Measurements from ENCODE around the gene OR7G2. TPM values are rescaled to one million over a fixed set of nuclear protein-coding genes. Genes with fewer than 3 reads are reported as not detected.

Gene OR7G2
- total RNA-seq, 1 experiment from 2014 or later = not detected

DNA sequence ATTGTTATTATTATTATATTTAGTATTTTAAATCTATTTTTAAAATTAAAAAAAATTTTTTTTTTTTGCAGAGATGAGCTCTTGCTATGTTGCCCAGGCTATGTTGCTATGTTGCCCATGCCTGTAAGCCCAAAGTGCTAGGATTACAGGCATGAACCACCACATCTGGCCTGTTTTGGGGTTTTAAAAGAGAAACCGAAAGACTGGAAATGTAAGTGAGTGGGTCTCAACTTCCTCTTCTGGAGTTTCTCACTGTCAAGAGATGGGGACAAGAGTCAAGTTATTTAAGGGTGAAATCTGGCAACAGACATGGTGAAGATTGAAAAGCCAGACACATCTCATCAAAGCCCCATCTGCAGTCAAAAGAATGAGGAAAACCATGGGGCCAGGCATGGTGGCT is 23.7 kb upstream of the OR7G2 start:
- Mint-ChIP-seq H3K4me3 (no peak overlapping the region), H3K27me3 (ENCODE audit: low read depth) (peaks cover 10% of the 10 kb centered on the region), H3K27ac (no peak overlapping the region), H3K4me1 (no peaks in the 10 kb centered on the region), H3K36me3 (ENCODE audit: insufficient read depth in 1 of 3, low read depth in 3 of 3) (peaks cover 0 to 2% (median 0%) of the 10 kb centered on the region in 3 experiments; a peak in 3 of 7 replicates), H3K9me3 (peaks cover 54 to 62% of the 10 kb centered on the region in 2 experiments)
- no peaks in the 10 kb centered on the region for H3K79me1 ChIP-seq (ENCODE audit: insufficient read depth, low read depth, low read length, poor library complexity, severe bottlenecking)
- H2BK20ac ChIP-seq (ENCODE audit: low read depth, low read length, poor library complexity, severe bottlenecking) = no peak overlapping the region
- H3K18ac ChIP-seq (ENCODE audit: insufficient read length, low read depth, low read length) = no peak overlapping the region
- H3K4me2 ChIP-seq (ENCODE audit: insufficient read depth, insufficient read length, low read length) = no peak overlapping the region
- no peak overlapping the region for H3K4ac ChIP-seq (ENCODE audit: low read depth, low read length)
- H3K56ac ChIP-seq (ENCODE audit: insufficient read length, low read depth, low read length) = no peak overlapping the region
- no CpG with 5 or more reads among the region's 1 CpG for WGBS (ENCODE audit: extremely low coverage, insufficient read length, low lambda C conversion rate)
- no peaks in the 10 kb centered on the region for H3K79me2 ChIP-seq (ENCODE audit: insufficient read depth, low read length)
- no peak overlapping the region for H3K23ac ChIP-seq (ENCODE audit: insufficient read length, low read depth, low read length)
- no peak overlapping the region for H3K14ac ChIP-seq (ENCODE audit: insufficient read depth, low read length)
- DNase-seq = no peak
- no peak overlapping the region for H2BK12ac ChIP-seq (ENCODE audit: insufficient read length, low read depth, low read length)
- H3K9ac ChIP-seq (ENCODE audit: extremely low read depth, insufficient read length, low read length) = no peak overlapping the region
- no peak overlapping the region for H4K8ac ChIP-seq (replicated peaks; ENCODE audit: insufficient read length, low read depth, low read length)
- H3K23me2 ChIP-seq (ENCODE audit: insufficient read length, low read depth, low read length, poor library complexity, severe bottlenecking) = no peaks in the 10 kb centered on the region
- no peak overlapping the region for H2AK5ac ChIP-seq (ENCODE audit: insufficient read length, low read length)
- H3K4me1 ChIP-seq (ENCODE audit: insufficient read depth, low read length) = no peaks in the 10 kb centered on the region
- no peaks in the 10 kb centered on the region for H3K27me3 ChIP-seq (ENCODE audit: insufficient read depth, low read length)
- no peak overlapping the region for H3K27ac ChIP-seq (ENCODE audit: insufficient read length, low read depth, low read length)
- H2BK15ac ChIP-seq (ENCODE audit: low read depth, low read length) = no peak overlapping the region
- no peaks in the 10 kb centered on the region for H3K9me3 ChIP-seq (ENCODE audit: control insufficient read depth, low read depth, low read length)
- TF ChIP-seq, protein P1, sequence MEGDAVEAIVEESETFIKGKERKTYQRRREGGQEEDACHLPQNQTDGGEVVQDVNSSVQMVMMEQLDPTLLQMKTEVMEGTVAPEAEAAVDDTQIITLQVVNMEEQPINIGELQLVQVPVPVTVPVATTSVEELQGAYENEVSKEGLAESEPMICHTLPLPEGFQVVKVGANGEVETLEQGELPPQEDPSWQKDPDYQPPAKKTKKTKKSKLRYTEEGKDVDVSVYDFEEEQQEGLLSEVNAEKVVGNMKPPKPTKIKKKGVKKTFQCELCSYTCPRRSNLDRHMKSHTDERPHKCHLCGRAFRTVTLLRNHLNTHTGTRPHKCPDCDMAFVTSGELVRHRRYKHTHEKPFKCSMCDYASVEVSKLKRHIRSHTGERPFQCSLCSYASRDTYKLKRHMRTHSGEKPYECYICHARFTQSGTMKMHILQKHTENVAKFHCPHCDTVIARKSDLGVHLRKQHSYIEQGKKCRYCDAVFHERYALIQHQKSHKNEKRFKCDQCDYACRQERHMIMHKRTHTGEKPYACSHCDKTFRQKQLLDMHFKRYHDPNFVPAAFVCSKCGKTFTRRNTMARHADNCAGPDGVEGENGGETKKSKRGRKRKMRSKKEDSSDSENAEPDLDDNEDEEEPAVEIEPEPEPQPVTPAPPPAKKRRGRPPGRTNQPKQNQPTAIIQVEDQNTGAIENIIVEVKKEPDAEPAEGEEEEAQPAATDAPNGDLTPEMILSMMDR (conservative IDR thresholded peaks at IDR 0.05) = no peak
- H4K91ac ChIP-seq (ENCODE audit: insufficient read length, low read depth, low read length) = no peak overlapping the region
- no peaks in the 10 kb centered on the region for H4K20me1 ChIP-seq (ENCODE audit: control insufficient read depth, insufficient read depth, insufficient read length)
- no peak overlapping the region for H4K5ac ChIP-seq (ENCODE audit: insufficient read length, low read depth, low read length)
- no peak overlapping the region for H2BK5ac ChIP-seq (ENCODE audit: insufficient read length, low read length)
- no peak overlapping the region for H2BK120ac ChIP-seq (ENCODE audit: low read depth, low read length, poor library complexity, severe bottlenecking)
- H3T11ph ChIP-seq (ENCODE audit: low read length) = no peak overlapping the region
- no peak overlapping the region for H2AFZ ChIP-seq (ENCODE audit: low read length)
